Stomach (tissue), 9 donors: ENCODE results near the gene INO80. TPM values are rescaled to one million over a fixed set of nuclear protein-coding genes. Genes with fewer than 3 reads are reported as not detected.

Experiments
- DNase-seq, 2 donors: peaks; one replicate each; pipeline versions ENCODE4 v3.0.0 to v3.0.0-alpha.2; 2013 to 2019
- H3K27ac ChIP-seq, 5 donors: fragments of 200-600 bp in 4 of 5; sonication (generic) in 4 of 5; one replicate each; pipeline ENCODE4 v1.5.1; 2013 to 2019; ENCODE audit warnings: mild to moderate bottlenecking in 1 of 5, moderate library complexity in 1 of 5
- H3K27me3 ChIP-seq, 3 donors: fragments of 200-600 bp; sonication (generic); one replicate each; pipeline ENCODE4 v1.5.1; 2017 to 2019; ENCODE audit warnings: mixed run types in 1 of 3
- H3K36me3 ChIP-seq, 4 donors: fragments of 200-600 bp; sonication (generic); 1 replicate in 3 of 4; 2 replicates in 1 of 4; pipeline ENCODE4 v1.5.1; 2016 to 2019
- H3K4me1 ChIP-seq, 4 donors: fragments of 200-600 bp; sonication (generic); one replicate each; pipeline ENCODE4 v1.5.1; 2016 to 2019
- H3K4me3 ChIP-seq, 4 donors: fragments of 200-600 bp; sonication (generic) in 3 of 4; one replicate each; pipeline ENCODE4 v1.5.1; 2016 to 2019; ENCODE audit warnings: mild to moderate bottlenecking in 1 of 4
- H3K9me3 ChIP-seq, 4 donors: fragments of 200-600 bp; sonication (generic); one replicate each; pipeline ENCODE4 v1.5.1; 2016 to 2019
- CTCF ChIP-seq, 7 experiments: fragments of 450-650 bp in 4 of 7; fragments of 200-600 bp in 3 of 7; sonication (generic) in 3 of 7; IDR thresholded peaks; one replicate each; pipeline ENCODE4 v1.5.1; 2016 to 2019; ENCODE audit warnings: antibody characterized with exemption in 7 of 7, control low read depth in 2 of 7, mild to moderate bottlenecking in 1 of 7
- EP300 ChIP-seq: sonication (generic); formaldehyde crosslinking; IDR thresholded peaks from one replicate; pipeline ENCODE4 v1.6.1; 2017; ENCODE audit warnings: antibody characterized with exemption
- POLR2A ChIP-seq, 4 donors: fragments of 450-650 bp; IDR thresholded peaks; one replicate each; pipeline ENCODE4 v1.6.1; 2016; ENCODE audit warnings: antibody characterized with exemption in 4 of 4, control low read depth in 2 of 4, mild to moderate bottlenecking in 1 of 4, moderate library complexity in 1 of 4
- POLR2AphosphoS5 ChIP-seq, 3 donors: sonication (generic); formaldehyde crosslinking; IDR thresholded peaks; one replicate each; pipeline ENCODE4 v1.6.1; 2016; ENCODE audit warnings: antibody characterized with exemption in 3 of 3
- WGBS, 5 donors: extraction: QIAGEN DNeasy Blood & Tissue Kit in 3 of 5; methylation state at CpG; one replicate each; pipeline versions ENCODE4 v1.1.5 to v1.1.7; 2013 to 2018; 5-methylcytosine and 5-hydroxymethylcytosine counted together
- intact Hi-C: fragments of 100-400 bp; cut with DNase I; formaldehyde crosslinking; loops from one replicate; pipeline ENCODE4 v1.15.1; 2023; ENCODE audit warnings: low total_unique reads
- polyA plus RNA-seq, 3 donors: library from polyadenylated mRNA; stranded (reverse); fragments of 200-250 nt; gene quantifications; one replicate each; pipeline ENCODE4 v1.2.3, GENCODE V29; 2013
- total RNA-seq, 5 donors: library from RNA; depleted of rRNA; stranded (reverse); fragments of >200 nt; gene quantifications; one replicate each; pipeline versions ENCODE4 v1.1.0 to v1.2.3, GENCODE V29; 2014 to 2016
- donor health status: healthy with polysubstance abuse.
- donor health status: Bipolar disorder and iron deficiency.
- donor health status: healthy.

INO80 gene
- total and polyA plus RNA-seq, 8 donors = 4.6 to 40.8 (median 29.2) TPM

- peaks cover 43 to 82% (median 77%) of the 10 kb centered on the region in 4 donors for H3K36me3 ChIP-seq
- intact Hi-C loops = no loop called here
- no peak overlapping the region for H3K27ac ChIP-seq
- no peaks in the 10 kb centered on the region for H3K27me3 ChIP-seq
- WGBS, 5 donors = 38 to 64% (median 59%) methylated on average over 2 of the region's 2 CpGs
- H3K9me3 ChIP-seq = no peaks in the 10 kb centered on the region
- TF ChIP-seq EP300 (no peak), CTCF (IDR thresholded peaks at IDR 0.05) (no peak), POLR2AphosphoS5 (IDR thresholded peaks at IDR 0.05) (no peak), POLR2A (IDR thresholded peaks at IDR 0.05) (no peak)
- DNase-seq = no peak
- H3K4me1 ChIP-seq = peaks cover 0 to 16% (median 0%) of the 10 kb centered on the region in 4 donors
- H3K4me3 ChIP-seq = no peak overlapping the region
These were observed 137.9 kb downstream of the INO80 start for GRCh38 chr15:40978141-40978540.

GRCh38 chr15:40976819-40977218 is 139.3 kb downstream of the INO80 start:
- 70 to 82% (median 74%) methylated on average over 7 of the region's 7 CpGs for WGBS, 5 donors
- peaks cover 30 to 69% (median 64%) of the 10 kb centered on the region in 4 donors for H3K36me3 ChIP-seq

GRCh38 chr15:40974879-40975278 is 141.2 kb downstream of the INO80 start:
- no peaks in the 10 kb centered on the region for H3K27me3 ChIP-seq
- peaks cover 19 to 49% (median 45%) of the 10 kb centered on the region in 4 donors for H3K36me3 ChIP-seq
- peak in 1 of 2 donors; percentile 47 for DNase-seq
- no peak overlapping the region for H3K4me3 ChIP-seq
- no peaks in the 10 kb centered on the region for H3K9me3 ChIP-seq
- TF ChIP-seq CTCF (IDR thresholded peaks at IDR 0.05) = no peak
- no peak for TF ChIP-seq POLR2A (IDR thresholded peaks at IDR 0.05)
- no peak for TF ChIP-seq EP300
- no peak for TF ChIP-seq POLR2AphosphoS5 (IDR thresholded peaks at IDR 0.05)
- peaks cover 0 to 27% (median 2%) of the 10 kb centered on the region in 4 donors for H3K4me1 ChIP-seq
- WGBS, 5 donors = 40 to 65% (median 51%) methylated on average over 4 of the region's 4 CpGs
- H3K27ac ChIP-seq = no peak overlapping the region
- intact Hi-C loops = no loop called here

More at GRCh38 chr15:40976819-40977218, 139.3 kb downstream of the INO80 start:
- intact Hi-C loops = no loop called here
- peaks cover 0 to 27% (median 2%) of the 10 kb centered on the region in 4 donors for H3K4me1 ChIP-seq
- no peaks in the 10 kb centered on the region for H3K27me3 ChIP-seq
- H3K4me3 ChIP-seq = no peak overlapping the region
- no peaks in the 10 kb centered on the region for H3K9me3 ChIP-seq
- no peak for TF ChIP-seq POLR2AphosphoS5 (IDR thresholded peaks at IDR 0.05)
- TF ChIP-seq CTCF (IDR thresholded peaks at IDR 0.05) = no peak
- no peak for TF ChIP-seq EP300
- TF ChIP-seq POLR2A (IDR thresholded peaks at IDR 0.05) = no peak
- DNase-seq = no peak
- H3K27ac ChIP-seq = no peak overlapping the region

- no peak for DNase-seq
- Histone ChIP-seq H3K9me3 (no peaks in the 10 kb centered on the region), H3K36me3 (no peaks in the 10 kb centered on the region), H3K4me3 (no peak overlapping the region), H3K27ac (no peak overlapping the region), H3K27me3 (no peaks in the 10 kb centered on the region), H3K4me1 (peaks cover 0 to 23% (median 7%) of the 10 kb centered on the region in 4 donors)
- no peak for TF ChIP-seq EP300
- TF ChIP-seq POLR2A (IDR thresholded peaks at IDR 0.05) = no peak
- no peak for TF ChIP-seq POLR2AphosphoS5 (IDR thresholded peaks at IDR 0.05)
- no peak for TF ChIP-seq CTCF (IDR thresholded peaks at IDR 0.05)
- intact Hi-C loops = no loop called here
- WGBS, 5 donors = 87 to 97% (median 94%) methylated on average over 8 of the region's 8 CpGs
These were observed 146.7 kb downstream of the INO80 start for GRCh38 chr15:40969363-40969762.
